ENCODE data around the gene STXBP1.

DNA sequence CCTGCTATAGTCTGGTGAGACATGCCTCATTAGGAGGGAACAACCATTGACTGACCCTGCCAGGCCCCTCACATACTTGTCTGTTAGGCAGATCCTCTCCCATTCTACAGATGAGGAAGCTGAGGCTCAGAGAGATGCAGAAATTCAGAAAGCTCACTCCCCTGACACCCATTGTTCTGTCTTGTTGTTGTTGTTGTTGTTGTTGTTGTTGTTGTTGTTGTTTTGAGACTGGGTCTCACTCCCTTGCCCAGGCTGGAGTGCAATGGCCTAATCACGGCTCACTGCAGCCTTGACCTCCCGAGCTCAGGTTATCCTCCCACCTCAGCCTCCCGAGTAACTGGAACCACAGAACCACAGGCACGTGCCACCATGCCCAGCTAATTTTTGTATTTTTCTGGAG, 81.6 kb downstream of the STXBP1 start:
- TF ChIP-seq, protein P1, sequence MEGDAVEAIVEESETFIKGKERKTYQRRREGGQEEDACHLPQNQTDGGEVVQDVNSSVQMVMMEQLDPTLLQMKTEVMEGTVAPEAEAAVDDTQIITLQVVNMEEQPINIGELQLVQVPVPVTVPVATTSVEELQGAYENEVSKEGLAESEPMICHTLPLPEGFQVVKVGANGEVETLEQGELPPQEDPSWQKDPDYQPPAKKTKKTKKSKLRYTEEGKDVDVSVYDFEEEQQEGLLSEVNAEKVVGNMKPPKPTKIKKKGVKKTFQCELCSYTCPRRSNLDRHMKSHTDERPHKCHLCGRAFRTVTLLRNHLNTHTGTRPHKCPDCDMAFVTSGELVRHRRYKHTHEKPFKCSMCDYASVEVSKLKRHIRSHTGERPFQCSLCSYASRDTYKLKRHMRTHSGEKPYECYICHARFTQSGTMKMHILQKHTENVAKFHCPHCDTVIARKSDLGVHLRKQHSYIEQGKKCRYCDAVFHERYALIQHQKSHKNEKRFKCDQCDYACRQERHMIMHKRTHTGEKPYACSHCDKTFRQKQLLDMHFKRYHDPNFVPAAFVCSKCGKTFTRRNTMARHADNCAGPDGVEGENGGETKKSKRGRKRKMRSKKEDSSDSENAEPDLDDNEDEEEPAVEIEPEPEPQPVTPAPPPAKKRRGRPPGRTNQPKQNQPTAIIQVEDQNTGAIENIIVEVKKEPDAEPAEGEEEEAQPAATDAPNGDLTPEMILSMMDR (IDR thresholded peaks at IDR 0.05 in 4 of 5, conservative IDR thresholded peaks at IDR 0.05 in 1 of 5): no peak
- no peak for TF ChIP-seq POLR2A (IDR thresholded peaks at IDR 0.05)

Data from gastrocnemius medialis (tissue), 4 donors.